GM12892 (cell line): ENCODE data around the gene CIB1.

Source experiments
- POLR2AphosphoS5 ChIP-seq: IDR thresholded peaks from 2 replicates; pipeline ENCODE4 v1.6.1; 2011; ENCODE audit warnings: low read depth, low read length, control low read depth
- TAF1 ChIP-seq: IDR thresholded peaks from 2 replicates; pipeline ENCODE4 v1.6.1; 2011; ENCODE audit warnings: low read depth, mild to moderate bottlenecking, control low read depth, low read length, borderline replicate concordance

DNA sequence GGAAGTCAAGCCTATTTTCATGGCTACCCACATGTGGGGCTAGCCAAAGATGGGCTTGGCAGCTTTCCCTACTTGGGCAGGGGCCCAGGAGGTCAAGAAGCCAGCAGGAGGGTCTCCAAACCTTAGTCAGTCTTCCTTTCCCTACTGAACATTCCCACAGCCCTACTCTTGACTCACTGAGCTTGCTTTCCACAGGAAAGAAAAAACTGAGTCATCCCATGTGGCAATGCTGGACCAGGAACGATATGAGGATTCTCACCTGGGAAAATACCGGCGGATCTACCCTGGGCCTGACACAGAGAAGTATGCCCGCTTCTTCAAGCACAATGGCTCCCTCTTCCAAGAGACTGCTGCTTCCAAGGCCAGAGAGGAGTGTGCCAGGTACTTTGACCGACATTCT lies 28.1 kb upstream of the CIB1 start:
- TF ChIP-seq TAF1 (no peak), POLR2AphosphoS5 (no peak)
